ENCODE results near the gene ACCS. TPM values are rescaled to one million over a fixed set of nuclear protein-coding genes. Genes with fewer than 3 reads are reported as not detected.
A peak's percentile ranks its signal among the peaks of the same experiment; 100 is the strongest.

Gene ACCS, protein sequence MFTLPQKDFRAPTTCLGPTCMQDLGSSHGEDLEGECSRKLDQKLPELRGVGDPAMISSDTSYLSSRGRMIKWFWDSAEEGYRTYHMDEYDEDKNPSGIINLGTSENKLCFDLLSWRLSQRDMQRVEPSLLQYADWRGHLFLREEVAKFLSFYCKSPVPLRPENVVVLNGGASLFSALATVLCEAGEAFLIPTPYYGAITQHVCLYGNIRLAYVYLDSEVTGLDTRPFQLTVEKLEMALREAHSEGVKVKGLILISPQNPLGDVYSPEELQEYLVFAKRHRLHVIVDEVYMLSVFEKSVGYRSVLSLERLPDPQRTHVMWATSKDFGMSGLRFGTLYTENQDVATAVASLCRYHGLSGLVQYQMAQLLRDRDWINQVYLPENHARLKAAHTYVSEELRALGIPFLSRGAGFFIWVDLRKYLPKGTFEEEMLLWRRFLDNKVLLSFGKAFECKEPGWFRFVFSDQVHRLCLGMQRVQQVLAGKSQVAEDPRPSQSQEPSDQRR
- total RNA-seq: 5.9 and 9.9 TPM in 2 replicates
- polyA plus RNA-seq: 21.4 and 23.1 TPM in 2 replicates

DNA sequence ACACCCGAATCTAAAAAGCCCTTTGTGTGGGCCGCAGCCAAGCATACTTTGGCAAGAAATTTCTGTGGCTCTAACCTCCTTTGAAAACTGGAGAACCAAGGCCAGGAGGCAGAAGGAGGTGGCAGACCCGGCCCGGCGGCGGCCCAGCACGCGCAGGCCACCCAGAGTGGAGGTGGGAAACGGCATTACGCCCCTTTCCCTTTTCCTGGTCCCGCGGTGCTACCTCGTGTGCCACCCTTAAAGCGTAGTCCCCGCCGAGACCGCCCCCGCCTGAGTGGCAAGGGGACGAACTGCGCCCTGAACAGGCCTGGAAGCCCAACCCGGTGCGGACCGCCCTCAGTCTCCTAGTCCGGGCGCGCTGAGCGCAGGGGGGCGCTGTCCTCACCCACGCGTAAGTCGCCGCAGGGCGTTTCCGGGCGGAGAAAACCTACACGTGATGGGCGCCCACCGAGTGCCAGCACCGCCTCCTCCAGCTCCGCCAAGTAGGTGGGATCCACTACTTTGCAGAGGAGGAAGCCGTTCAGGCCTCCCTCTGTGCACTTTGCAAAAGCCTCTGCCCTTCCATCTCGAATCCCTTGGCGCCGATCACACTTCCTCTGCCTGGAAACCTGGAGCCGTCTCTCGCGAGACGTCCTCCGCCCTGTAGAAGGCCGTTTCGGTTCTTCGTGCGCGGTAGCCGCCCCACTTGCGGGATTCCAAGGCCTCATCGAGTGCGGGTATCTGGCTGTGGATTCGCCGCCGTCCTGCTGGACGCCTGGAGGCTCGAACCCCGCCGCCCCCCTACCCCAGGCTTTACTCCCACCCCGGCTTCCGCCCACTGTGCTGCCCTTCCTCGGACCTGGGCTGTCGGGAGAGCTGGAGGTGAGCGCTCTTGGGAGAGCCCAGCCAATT, at the start of gene ACCS:
TSS of gene ACCS (plus strand) at position 430 of the 891 bp plus-strand sequence. CDS start 1,358 bp downstream, outside the sequence.
- Histone ChIP-seq H3K36me3 (replicated peaks; ENCODE audit: insufficient read depth, low read depth) (no peaks in the 10 kb centered on the region), H3K27me3 (no peaks in the 10 kb centered on the region), H3K27ac (peak within 1 kb of the TSS; percentile 93), H3K4me1 (ENCODE audit: insufficient read depth) (peaks cover 10% of the 10 kb centered on the region), H3K4me3 (peak within 1 kb of the TSS; percentile 53), H3K79me2 (peaks cover 3% of the 10 kb centered on the region), H4K20me1 (ENCODE audit: insufficient read depth, poor library complexity, severe bottlenecking) (no peaks in the 10 kb centered on the region), H3K9me3 (ENCODE audit: low read depth) (no peaks in the 10 kb centered on the region), H3K4me2 (peak within 1 kb of the TSS; percentile 81), H2AFZ (peak within 1 kb of the TSS; percentile 89), H3K9me2 (replicated peaks; ENCODE audit: insufficient read depth) (no peaks in the 10 kb centered on the region)
- peak; percentile 97 for DNase-seq (ENCODE audit: low spot score)
- 5% methylated on average over 55 of the region's 70 CpGs for WGBS (ENCODE audit: low lambda C conversion rate, missing lambda C conversion rate)
- TF ChIP-seq EZH2phosphoT487 (IDR thresholded peaks at IDR 0.05; ENCODE audit: low read depth, severe bottlenecking, unreplicated experiment) (no peak), EZH2 (IDR thresholded peaks at IDR 0.05; ENCODE audit: borderline replicate concordance) (no peak)
- TF ChIP-seq, protein P1, sequence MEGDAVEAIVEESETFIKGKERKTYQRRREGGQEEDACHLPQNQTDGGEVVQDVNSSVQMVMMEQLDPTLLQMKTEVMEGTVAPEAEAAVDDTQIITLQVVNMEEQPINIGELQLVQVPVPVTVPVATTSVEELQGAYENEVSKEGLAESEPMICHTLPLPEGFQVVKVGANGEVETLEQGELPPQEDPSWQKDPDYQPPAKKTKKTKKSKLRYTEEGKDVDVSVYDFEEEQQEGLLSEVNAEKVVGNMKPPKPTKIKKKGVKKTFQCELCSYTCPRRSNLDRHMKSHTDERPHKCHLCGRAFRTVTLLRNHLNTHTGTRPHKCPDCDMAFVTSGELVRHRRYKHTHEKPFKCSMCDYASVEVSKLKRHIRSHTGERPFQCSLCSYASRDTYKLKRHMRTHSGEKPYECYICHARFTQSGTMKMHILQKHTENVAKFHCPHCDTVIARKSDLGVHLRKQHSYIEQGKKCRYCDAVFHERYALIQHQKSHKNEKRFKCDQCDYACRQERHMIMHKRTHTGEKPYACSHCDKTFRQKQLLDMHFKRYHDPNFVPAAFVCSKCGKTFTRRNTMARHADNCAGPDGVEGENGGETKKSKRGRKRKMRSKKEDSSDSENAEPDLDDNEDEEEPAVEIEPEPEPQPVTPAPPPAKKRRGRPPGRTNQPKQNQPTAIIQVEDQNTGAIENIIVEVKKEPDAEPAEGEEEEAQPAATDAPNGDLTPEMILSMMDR (IDR thresholded peaks at IDR 0.05; ENCODE audit: poor library complexity): peak; percentile 91

GRCh38 chr11:44016546-44017442, 49.3 kb upstream of the ACCS start:
- no peaks in the 10 kb centered on the region for H3K27me3 ChIP-seq
- no peaks in the 10 kb centered on the region for H3K9me3 ChIP-seq (ENCODE audit: low read depth)
- no peaks in the 10 kb centered on the region for H3K79me2 ChIP-seq
- no peak overlapping the region for H3K27ac ChIP-seq
- 98% methylated on average over 2 of the region's 2 CpGs for WGBS (ENCODE audit: low lambda C conversion rate, missing lambda C conversion rate)
- no peak overlapping the region for H3K4me2 ChIP-seq
- no peak overlapping the region for H2AFZ ChIP-seq
- DNase-seq (ENCODE audit: low spot score): peak; percentile 1
- H3K4me1 ChIP-seq (ENCODE audit: insufficient read depth): no peaks in the 10 kb centered on the region
- H3K4me3 ChIP-seq: no peak overlapping the region
- H4K20me1 ChIP-seq (ENCODE audit: insufficient read depth, poor library complexity, severe bottlenecking): no peaks in the 10 kb centered on the region
- no peaks in the 10 kb centered on the region for H3K36me3 ChIP-seq (replicated peaks; ENCODE audit: insufficient read depth, low read depth)
- H3K9me2 ChIP-seq (replicated peaks; ENCODE audit: insufficient read depth): no peaks in the 10 kb centered on the region
- no peak for TF ChIP-seq EZH2phosphoT487 (IDR thresholded peaks at IDR 0.05; ENCODE audit: low read depth, severe bottlenecking, unreplicated experiment)
- TF ChIP-seq, protein P1 (IDR thresholded peaks at IDR 0.05; ENCODE audit: poor library complexity): no peak
- no peak for TF ChIP-seq EZH2 (IDR thresholded peaks at IDR 0.05; ENCODE audit: borderline replicate concordance)

- H3K36me3 ChIP-seq (replicated peaks; ENCODE audit: insufficient read depth, low read depth): no peaks in the 10 kb centered on the region
- no peaks in the 10 kb centered on the region for H3K4me1 ChIP-seq (ENCODE audit: insufficient read depth)
- H3K27me3 ChIP-seq: no peaks in the 10 kb centered on the region
- WGBS (ENCODE audit: low lambda C conversion rate, missing lambda C conversion rate): 68% methylated on average over 3 of the region's 3 CpGs
- H3K9me2 ChIP-seq (replicated peaks; ENCODE audit: insufficient read depth): no peaks in the 10 kb centered on the region
- no peak overlapping the region for H3K4me2 ChIP-seq
- H4K20me1 ChIP-seq (ENCODE audit: insufficient read depth, poor library complexity, severe bottlenecking): no peaks in the 10 kb centered on the region
- H3K79me2 ChIP-seq: no peaks in the 10 kb centered on the region
- no peak overlapping the region for H3K27ac ChIP-seq
- no peaks in the 10 kb centered on the region for H3K9me3 ChIP-seq (ENCODE audit: low read depth)
- H3K4me3 ChIP-seq: no peak overlapping the region
- H2AFZ ChIP-seq: no peak overlapping the region
- TF ChIP-seq, protein P1 (IDR thresholded peaks at IDR 0.05; ENCODE audit: poor library complexity): no peak
- TF ChIP-seq EZH2phosphoT487 (IDR thresholded peaks at IDR 0.05; ENCODE audit: low read depth, severe bottlenecking, unreplicated experiment) (no peak), EZH2 (IDR thresholded peaks at IDR 0.05; ENCODE audit: borderline replicate concordance) (no peak)
- DNase-seq (ENCODE audit: low spot score): no peak
Measured at GRCh38 chr11:44017443-44018126, 48.5 kb upstream of the ACCS start.
